GM19467 (cell line): ENCODE measurements around the gene APOC3.

Experiments
- ATAC-seq: cut with Tn5 transposase; IDR thresholded peaks from one replicate; pipeline ENCODE4 v1.9.1; 2021; ENCODE audit warnings: mild to moderate bottlenecking, moderate library complexity; ENCODE audit not compliant: unreplicated experiment

The APOC3 gene

GRCh38 chr11:116843661-116844060 is 14.0 kb downstream of the APOC3 start:
- ATAC-seq: no peak

- ATAC-seq: no peak
Observed at GRCh38 chr11:116844722-116845121, 15.0 kb downstream of the APOC3 start.

- no peak for ATAC-seq
Observed at GRCh38 chr11:116847612-116848011, 17.9 kb downstream of the APOC3 start.

GRCh38 chr11:116849060-116849459 is 19.4 kb downstream of the APOC3 start:
- no peak for ATAC-seq

- ATAC-seq: no peak
Observed at GRCh38 chr11:116849486-116849885, 19.8 kb downstream of the APOC3 start.

GRCh38 chr11:116851626-116852025 is 21.9 kb downstream of the APOC3 start:
- ATAC-seq: no peak

GRCh38 chr11:116852261-116853031 is 22.7 kb downstream of the APOC3 start:
- no peak for ATAC-seq

- ATAC-seq: peak; percentile 81
Observed at GRCh38 chr11:116853461-116854073, 23.9 kb downstream of the APOC3 start.

- ATAC-seq: no peak
Observed at GRCh38 chr11:116855413-116855812, 25.7 kb downstream of the APOC3 start.

GRCh38 chr11:116856423-116856822 is 26.7 kb downstream of the APOC3 start:
- ATAC-seq: no peak

GRCh38 chr11:116857316-116857715 is 27.6 kb downstream of the APOC3 start:
- ATAC-seq: no peak

- no peak for ATAC-seq
Observed at GRCh38 chr11:116857936-116858335, 28.2 kb downstream of the APOC3 start.

- no peak for ATAC-seq
Observed at GRCh38 chr11:116859175-116859574, 29.5 kb downstream of the APOC3 start.

- ATAC-seq: no peak
Observed at GRCh38 chr11:116860303-116860702, 30.6 kb downstream of the APOC3 start.

GRCh38 chr11:116861539-116861938 is 31.8 kb downstream of the APOC3 start:
- no peak for ATAC-seq

GRCh38 chr11:116862185-116862584 is 32.5 kb downstream of the APOC3 start:
- ATAC-seq: no peak

GRCh38 chr11:116862951-116863350 is 33.2 kb downstream of the APOC3 start:
- no peak for ATAC-seq

- no peak for ATAC-seq
Observed at GRCh38 chr11:116864531-116864930, 34.8 kb downstream of the APOC3 start.

- no peak for ATAC-seq
Observed at GRCh38 chr11:116865696-116866095, 36.0 kb downstream of the APOC3 start.

GRCh38 chr11:116866804-116867455 is 37.2 kb downstream of the APOC3 start:
- no peak for ATAC-seq

- no peak for ATAC-seq
Observed at GRCh38 chr11:116867619-116868018, 37.9 kb downstream of the APOC3 start.

GRCh38 chr11:116868066-116868465 is 38.4 kb downstream of the APOC3 start:
- no peak for ATAC-seq
